Ishikawa (cell line): ENCODE results near the gene NR2F2.

Experiments
- CREB1 ChIP-seq: IDR thresholded peaks from 2 replicates; pipeline ENCODE4 v1.6.1; 2012; ENCODE audit warnings: low read depth
- EP300 ChIP-seq: IDR thresholded peaks from 2 replicates; pipeline ENCODE4 v1.6.1; 2012; ENCODE audit warnings: borderline replicate concordance
- NFIC ChIP-seq: IDR thresholded peaks from 2 replicates; pipeline ENCODE4 v1.6.1; 2012
- REST ChIP-seq: IDR thresholded peaks from 2 replicates; pipeline ENCODE4 v1.6.1; 2012; ENCODE audit warnings: low read depth, mild to moderate bottlenecking
- TAF1 ChIP-seq: IDR thresholded peaks from 2 replicates; pipeline ENCODE4 v1.6.1; 2012; ENCODE audit warnings: low read depth, mild to moderate bottlenecking
- YY1 ChIP-seq: IDR thresholded peaks from 2 replicates; pipeline ENCODE4 v1.6.1; 2012; ENCODE audit warnings: low read depth
- ZBTB7A ChIP-seq: IDR thresholded peaks from 2 replicates; pipeline ENCODE4 v1.6.1; 2012; ENCODE audit warnings: low read depth

- TF ChIP-seq YY1: no peak
- TF ChIP-seq EP300: no peak
- TF ChIP-seq CREB1: no peak
- TF ChIP-seq TAF1: no peak
- TF ChIP-seq ZBTB7A: no peak
- no peak for TF ChIP-seq REST
- TF ChIP-seq NFIC: no peak
Observed at GRCh38 chr15:96365781-96366525, 35.5 kb downstream of the NR2F2 start.
